WTC11 (cell line): ENCODE data around the gene ALPK1. TPM values are rescaled to one million over a fixed set of nuclear protein-coding genes. Genes with fewer than 3 reads are reported as not detected.
A peak's percentile ranks its signal among the peaks of the same experiment; 100 is the strongest.

ENCODE experiments used
- ATAC-seq: fragments of 200-7000 bp; cut with Tn5 transposase; 2 replicates; pipeline ENCODE4 v1.10.0; 2021; ENCODE audit warnings: mild to moderate bottlenecking, moderate library complexity
- CTCF ChIA-PET: fragments of 300-600 bp; sonication (Branson Sonifier 250); formaldehyde crosslinking; loops from one replicate; lab custom pipeline; 2021; ENCODE audit warnings: antibody characterized with exemption; lab: Charles Lee
- POLR2A ChIA-PET: fragments of 350-600 bp; sonication (Branson Sonifier 250); formaldehyde crosslinking; loops from one replicate; lab custom pipeline; 2021; ENCODE audit warnings: antibody characterized with exemption; lab: Charles Lee
- DNase-seq: peaks from one replicate; pipeline ENCODE4 v3.0.0; 2021; ENCODE audit warnings: low spot score
- H3K27ac Mint-ChIP-seq: 2 replicates; pipeline ENCODE4 v1.8.0; 2021; ENCODE audit warnings: mixed read lengths
- H3K27me3 Mint-ChIP-seq: 2 replicates; pipeline ENCODE4 v1.8.0; 2021; ENCODE audit warnings: low read depth, mild to moderate bottlenecking, moderate library complexity, mixed read lengths
- H3K36me3 Mint-ChIP-seq: 2 replicates; pipeline ENCODE4 v1.8.0; 2021; ENCODE audit warnings: mixed read lengths
- H3K4me1 Mint-ChIP-seq: 2 replicates; pipeline ENCODE4 v1.8.0; 2022; ENCODE audit warnings: mixed read lengths
- H3K4me3 Mint-ChIP-seq: 2 replicates; pipeline ENCODE4 v1.8.0; 2021; ENCODE audit warnings: mild to moderate bottlenecking, moderate library complexity, mixed read lengths
- H3K9me3 Mint-ChIP-seq: 2 replicates; pipeline ENCODE4 v1.8.0; 2021; ENCODE audit warnings: mixed read lengths
- ARID4B ChIP-seq: sonication (generic); formaldehyde crosslinking; IDR thresholded peaks from 2 replicates; pipeline ENCODE4 v1.8.0; 2023; ENCODE audit warnings: missing genetic modification reagents, mild to moderate bottlenecking, borderline replicate concordance
- CREB1 ChIP-seq: sonication (generic); formaldehyde crosslinking; IDR thresholded peaks from 2 replicates; pipeline ENCODE4 v1.8.0; 2023; ENCODE audit warnings: mild to moderate bottlenecking, missing genetic modification reagents
- E2F4 ChIP-seq: sonication (generic); formaldehyde crosslinking; IDR thresholded peaks from 2 replicates; pipeline ENCODE4 v1.8.1; 2022; ENCODE audit warnings: low read depth, mild to moderate bottlenecking, moderate library complexity, missing genetic modification reagents, borderline replicate concordance
- JUN ChIP-seq: sonication (generic); formaldehyde crosslinking; IDR thresholded peaks from 2 replicates; pipeline ENCODE4 v1.8.0; 2023; ENCODE audit warnings: mild to moderate bottlenecking, missing genetic modification reagents
- NFE2L1 ChIP-seq: sonication (generic); formaldehyde crosslinking; IDR thresholded peaks from 2 replicates; pipeline ENCODE4 v1.8.1; 2023; ENCODE audit warnings: missing genetic modification reagents
- NR1H2 ChIP-seq: sonication (generic); formaldehyde crosslinking; IDR thresholded peaks from 2 replicates; pipeline ENCODE4 v1.9.0; 2021; ENCODE audit warnings: mild to moderate bottlenecking, moderate library complexity, missing genetic modification reagents
- OVOL2 ChIP-seq: fragments of 250-450 bp; sonication (Bioruptor Pico); IDR thresholded peaks from 2 replicates; pipeline ENCODE4 v1.9.0; 2021; ENCODE audit warnings: mild to moderate bottlenecking, borderline replicate concordance
- SMAD3 ChIP-seq: sonication (generic); formaldehyde crosslinking; IDR thresholded peaks from 2 replicates; pipeline ENCODE4 v1.8.0; 2022; ENCODE audit warnings: missing genetic modification reagents, mild to moderate bottlenecking, borderline replicate concordance
- TEAD4 ChIP-seq: sonication (generic); formaldehyde crosslinking; IDR thresholded peaks from 2 replicates; pipeline ENCODE4 v1.8.0; 2022; ENCODE audit warnings: mild to moderate bottlenecking, missing genetic modification reagents
- ZNF121 ChIP-seq: sonication (generic); formaldehyde crosslinking; IDR thresholded peaks from 2 replicates; pipeline ENCODE4 v1.8.0; 2023; ENCODE audit warnings: missing genetic modification reagents
- ZNF138 ChIP-seq: sonication (generic); formaldehyde crosslinking; conservative IDR thresholded peaks from 2 replicates; pipeline ENCODE4 v1.8.1; 2022; ENCODE audit warnings: mild to moderate bottlenecking, moderate library complexity, missing genetic modification reagents
- ZNF396 ChIP-seq: fragments of 250-450 bp; sonication (Bioruptor Pico); IDR thresholded peaks from 2 replicates; pipeline ENCODE4 v1.8.0; 2021; ENCODE audit warnings: mild to moderate bottlenecking, moderate library complexity, borderline replicate concordance
- ZNF416 ChIP-seq: fragments of 250-450 bp; sonication (Bioruptor Pico); IDR thresholded peaks from 2 replicates; pipeline ENCODE4 v1.9.0; 2021; ENCODE audit warnings: mild to moderate bottlenecking, inconsistent platforms
- ZNF671 ChIP-seq: fragments of 250-450 bp; sonication (Bioruptor Pico); IDR thresholded peaks from 2 replicates; pipeline ENCODE4 v1.8.0; 2021; ENCODE audit warnings: mild to moderate bottlenecking
- total RNA-seq: library from RNA; stranded (reverse); gene quantifications from 3 replicates; pipeline ENCODE4 v1.2.3, GENCODE V29; 2021
- TF ChIP-seq, protein P1 (sequence below): fragments of 250-450 bp; sonication (Bioruptor Pico); IDR thresholded peaks from 2 replicates; pipeline ENCODE4 v1.9.0; 2021; ENCODE audit warnings: moderate library complexity, mild to moderate bottlenecking, inconsistent platforms, borderline replicate concordance
- TF ChIP-seq, protein P2 (sequence below): fragments of 200-600 bp; IDR thresholded peaks from 2 replicates; pipeline ENCODE4 v1.8.0; 2022; ENCODE audit warnings: antibody characterized with exemption
- TF ChIP-seq, protein P3 (sequence below): sonication (generic); formaldehyde crosslinking; IDR thresholded peaks from 2 replicates; pipeline ENCODE4 v1.8.1; 2023; ENCODE audit warnings: mild to moderate bottlenecking, missing genetic modification reagents, borderline replicate concordance
- TF ChIP-seq, protein P4 (sequence below): sonication (generic); formaldehyde crosslinking; IDR thresholded peaks from 2 replicates; pipeline ENCODE4 v1.8.0; 2022; ENCODE audit warnings: mild to moderate bottlenecking, missing genetic modification reagents

ALPK1 gene
- total RNA-seq, 1 experiment from 2014 or later, result 0.50 TPM

- Mint-ChIP-seq H3K4me1 (no peaks in the 10 kb centered on the region), H3K36me3 (no peaks in the 10 kb centered on the region), H3K4me3 (no peak overlapping the region), H3K27ac (no peak overlapping the region), H3K27me3 (peaks cover 7% of the 10 kb centered on the region), H3K9me3 (no peaks in the 10 kb centered on the region)
- DNase-seq (no peak), ATAC-seq (no peak)
- POLR2A ChIA-PET, result no interaction called here
- CTCF ChIA-PET, result interaction anchor here (0.7 to 1.5 kb wide), 2 partner anchors 195 to 199 kb away, joined by 8 to 10 read pairs; no protein-coding TSS in a partner anchor
- TF ChIP-seq TEAD4 (CRISPR knock-in tag), result no peak
- TF ChIP-seq ZNF671 (CRISPR knock-in tag), result no peak
- no peak for TF ChIP-seq JUN (CRISPR knock-in tag)
- TF ChIP-seq SMAD3 (CRISPR knock-in tag), result no peak
- TF ChIP-seq ZNF138 (CRISPR knock-in tag), result no peak
- TF ChIP-seq ZNF121 (CRISPR knock-in tag), result no peak
These were observed 28.4 kb downstream of the ALPK1 start for GRCh38 chr4:112325530-112325929.

DNA sequence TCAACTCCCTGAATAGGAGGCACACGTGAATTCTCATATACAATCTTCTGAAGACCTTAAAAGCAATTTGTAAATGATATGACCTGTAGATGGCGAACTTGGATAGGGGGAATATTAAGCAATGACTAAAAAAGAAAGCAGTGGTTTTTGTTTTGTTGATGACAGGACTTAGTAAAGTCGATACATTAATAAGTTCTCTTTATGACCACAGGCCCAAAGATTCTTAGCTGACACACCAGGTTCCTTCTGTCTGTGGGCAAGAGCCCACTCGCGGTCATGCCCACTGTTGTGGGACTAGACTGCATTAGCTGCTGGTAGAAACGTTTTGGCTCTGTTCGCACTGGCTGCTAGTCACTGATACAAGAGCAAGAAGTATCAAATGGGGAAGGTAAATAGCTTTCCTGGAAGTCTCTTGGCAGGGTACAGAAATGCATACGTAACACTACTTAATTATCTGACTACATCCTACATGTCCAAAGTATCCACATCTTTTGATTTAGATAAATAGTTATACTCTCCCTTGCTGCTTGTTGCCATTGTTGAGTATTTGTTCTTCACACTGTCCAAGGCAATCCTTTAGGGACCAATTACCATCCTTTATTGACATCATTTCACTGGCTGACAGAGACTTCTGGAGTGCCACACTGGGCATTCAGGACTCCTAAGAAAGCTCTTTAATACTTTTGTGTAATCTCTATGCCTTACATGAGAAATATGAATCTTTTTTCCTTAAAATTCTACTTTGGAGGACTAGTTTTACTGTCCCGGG lies 31.0 kb downstream of the ALPK1 start:
- POLR2A ChIA-PET, result no interaction called here
- Mint-ChIP-seq H3K4me1 (no peaks in the 10 kb centered on the region), H3K4me3 (no peak overlapping the region), H3K27me3 (peaks cover 9% of the 10 kb centered on the region), H3K9me3 (no peaks in the 10 kb centered on the region), H3K27ac (no peak overlapping the region), H3K36me3 (no peaks in the 10 kb centered on the region)
- DNase-seq (no peak), ATAC-seq (peak; percentile 46)
- TF ChIP-seq, protein P1, sequence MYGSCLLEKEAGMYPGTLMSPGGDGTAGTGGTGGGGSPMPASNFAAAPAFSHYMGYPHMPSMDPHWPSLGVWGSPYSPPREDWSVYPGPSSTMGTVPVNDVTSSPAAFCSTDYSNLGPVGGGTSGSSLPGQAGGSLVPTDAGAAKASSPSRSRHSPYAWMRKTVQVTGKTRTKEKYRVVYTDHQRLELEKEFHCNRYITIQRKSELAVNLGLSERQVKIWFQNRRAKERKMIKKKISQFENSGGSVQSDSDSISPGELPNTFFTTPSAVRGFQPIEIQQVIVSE (CRISPR knock-in tag), result no peak
- TF ChIP-seq, protein P2, sequence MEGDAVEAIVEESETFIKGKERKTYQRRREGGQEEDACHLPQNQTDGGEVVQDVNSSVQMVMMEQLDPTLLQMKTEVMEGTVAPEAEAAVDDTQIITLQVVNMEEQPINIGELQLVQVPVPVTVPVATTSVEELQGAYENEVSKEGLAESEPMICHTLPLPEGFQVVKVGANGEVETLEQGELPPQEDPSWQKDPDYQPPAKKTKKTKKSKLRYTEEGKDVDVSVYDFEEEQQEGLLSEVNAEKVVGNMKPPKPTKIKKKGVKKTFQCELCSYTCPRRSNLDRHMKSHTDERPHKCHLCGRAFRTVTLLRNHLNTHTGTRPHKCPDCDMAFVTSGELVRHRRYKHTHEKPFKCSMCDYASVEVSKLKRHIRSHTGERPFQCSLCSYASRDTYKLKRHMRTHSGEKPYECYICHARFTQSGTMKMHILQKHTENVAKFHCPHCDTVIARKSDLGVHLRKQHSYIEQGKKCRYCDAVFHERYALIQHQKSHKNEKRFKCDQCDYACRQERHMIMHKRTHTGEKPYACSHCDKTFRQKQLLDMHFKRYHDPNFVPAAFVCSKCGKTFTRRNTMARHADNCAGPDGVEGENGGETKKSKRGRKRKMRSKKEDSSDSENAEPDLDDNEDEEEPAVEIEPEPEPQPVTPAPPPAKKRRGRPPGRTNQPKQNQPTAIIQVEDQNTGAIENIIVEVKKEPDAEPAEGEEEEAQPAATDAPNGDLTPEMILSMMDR, result peak; percentile 36; the same call in 1 of the 2 replicates
- CTCF ChIA-PET, result interaction anchor here (0.7 to 2.9 kb wide), 5 partner anchors 12 to 195 kb away, joined by 3 to 36 read pairs (median 6); partner anchors contain the start of gene NEUROG2

GRCh38 chr4:112328734-112329130 lies 31.6 kb downstream of the ALPK1 start:
- no peak for DNase-seq
- no peaks in the 10 kb centered on the region for H3K9me3 Mint-ChIP-seq
- H3K4me3 Mint-ChIP-seq, result no peak overlapping the region
- ChIA-PET CTCF (interaction anchor here (0.7 to 2.9 kb wide), 5 partner anchors 50 to 195 kb away, joined by 3 to 36 read pairs (median 10); partner anchors contain the start of gene NEUROG2), POLR2A (no interaction called here)
- H3K27me3 Mint-ChIP-seq, result peaks cover 9% of the 10 kb centered on the region
- no peaks in the 10 kb centered on the region for H3K36me3 Mint-ChIP-seq
- ATAC-seq, result no peak
- no peaks in the 10 kb centered on the region for H3K4me1 Mint-ChIP-seq
- no peak overlapping the region for H3K27ac Mint-ChIP-seq
- no peak for TF ChIP-seq E2F4 (CRISPR knock-in tag)
- TF ChIP-seq ZNF396 (CRISPR knock-in tag), result no peak
- TF ChIP-seq, protein P3, sequence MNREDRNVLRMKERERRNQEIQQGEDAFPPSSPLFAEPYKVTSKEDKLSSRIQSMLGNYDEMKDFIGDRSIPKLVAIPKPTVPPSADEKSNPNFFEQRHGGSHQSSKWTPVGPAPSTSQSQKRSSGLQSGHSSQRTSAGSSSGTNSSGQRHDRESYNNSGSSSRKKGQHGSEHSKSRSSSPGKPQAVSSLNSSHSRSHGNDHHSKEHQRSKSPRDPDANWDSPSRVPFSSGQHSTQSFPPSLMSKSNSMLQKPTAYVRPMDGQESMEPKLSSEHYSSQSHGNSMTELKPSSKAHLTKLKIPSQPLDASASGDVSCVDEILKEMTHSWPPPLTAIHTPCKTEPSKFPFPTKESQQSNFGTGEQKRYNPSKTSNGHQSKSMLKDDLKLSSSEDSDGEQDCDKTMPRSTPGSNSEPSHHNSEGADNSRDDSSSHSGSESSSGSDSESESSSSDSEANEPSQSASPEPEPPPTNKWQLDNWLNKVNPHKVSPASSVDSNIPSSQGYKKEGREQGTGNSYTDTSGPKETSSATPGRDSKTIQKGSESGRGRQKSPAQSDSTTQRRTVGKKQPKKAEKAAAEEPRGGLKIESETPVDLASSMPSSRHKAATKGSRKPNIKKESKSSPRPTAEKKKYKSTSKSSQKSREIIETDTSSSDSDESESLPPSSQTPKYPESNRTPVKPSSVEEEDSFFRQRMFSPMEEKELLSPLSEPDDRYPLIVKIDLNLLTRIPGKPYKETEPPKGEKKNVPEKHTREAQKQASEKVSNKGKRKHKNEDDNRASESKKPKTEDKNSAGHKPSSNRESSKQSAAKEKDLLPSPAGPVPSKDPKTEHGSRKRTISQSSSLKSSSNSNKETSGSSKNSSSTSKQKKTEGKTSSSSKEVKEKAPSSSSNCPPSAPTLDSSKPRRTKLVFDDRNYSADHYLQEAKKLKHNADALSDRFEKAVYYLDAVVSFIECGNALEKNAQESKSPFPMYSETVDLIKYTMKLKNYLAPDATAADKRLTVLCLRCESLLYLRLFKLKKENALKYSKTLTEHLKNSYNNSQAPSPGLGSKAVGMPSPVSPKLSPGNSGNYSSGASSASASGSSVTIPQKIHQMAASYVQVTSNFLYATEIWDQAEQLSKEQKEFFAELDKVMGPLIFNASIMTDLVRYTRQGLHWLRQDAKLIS (CRISPR knock-in tag), result no peak
- no peak for TF ChIP-seq SMAD3 (CRISPR knock-in tag)
- TF ChIP-seq NR1H2, result no peak
- TF ChIP-seq ARID4B (CRISPR knock-in tag), result no peak
- TF ChIP-seq, protein P4, sequence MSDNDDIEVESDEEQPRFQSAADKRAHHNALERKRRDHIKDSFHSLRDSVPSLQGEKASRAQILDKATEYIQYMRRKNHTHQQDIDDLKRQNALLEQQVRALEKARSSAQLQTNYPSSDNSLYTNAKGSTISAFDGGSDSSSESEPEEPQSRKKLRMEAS, result no peak
- TF ChIP-seq ZNF138 (CRISPR knock-in tag), result no peak
- no peak for TF ChIP-seq CREB1 (CRISPR knock-in tag)
- no peak for TF ChIP-seq NFE2L1 (CRISPR knock-in tag)
- no peak for TF ChIP-seq TEAD4 (CRISPR knock-in tag)
- no peak for TF ChIP-seq ZNF416
- no peak for TF ChIP-seq OVOL2 (CRISPR knock-in tag)
